HepG2 (cell line): ENCODE data around the gene GDPD4. TPM values are rescaled to one million over a fixed set of nuclear protein-coding genes. Genes with fewer than 3 reads are reported as not detected.

Experiments used
- AHDC1 ChIP-seq: sonication (generic); formaldehyde crosslinking; IDR thresholded peaks from 2 replicates; pipeline ENCODE4 v1.5.1; 2020; ENCODE audit warnings: mild to moderate bottlenecking, missing genetic modification reagents, borderline replicate concordance
- ARNT2 ChIP-seq: sonication (generic); formaldehyde crosslinking; IDR thresholded peaks from 2 replicates; pipeline ENCODE4 v1.8.0; 2022; ENCODE audit warnings: mild to moderate bottlenecking, low read depth, missing genetic modification reagents, moderate library complexity
- BRD4 ChIP-seq: sonication (generic); formaldehyde crosslinking; IDR thresholded peaks from 2 replicates; pipeline ENCODE4 v1.4.0; 2020; ENCODE audit warnings: missing genetic modification reagents
- CC2D1A ChIP-seq: sonication (generic); formaldehyde crosslinking; IDR thresholded peaks from 2 replicates; pipeline ENCODE4 v1.8.1; 2023; ENCODE audit warnings: mild to moderate bottlenecking, missing genetic modification reagents
- DMAP1 ChIP-seq: IDR thresholded peaks from 2 replicates; pipeline ENCODE4 v1.6.1; 2016
- GATAD1 ChIP-seq: IDR thresholded peaks from 2 replicates; pipeline ENCODE4 v1.6.1; 2016; ENCODE audit warnings: missing genetic modification reagents, missing compliant biosample characterization
- KAT8 ChIP-seq: IDR thresholded peaks from 2 replicates; pipeline ENCODE4 v1.6.1; 2016; ENCODE audit warnings: missing genetic modification reagents, missing compliant biosample characterization
- KDM6A ChIP-seq: IDR thresholded peaks from 2 replicates; pipeline ENCODE4 v1.6.1; 2016; ENCODE audit warnings: low read depth
- MIER2 ChIP-seq: IDR thresholded peaks from 2 replicates; pipeline ENCODE4 v1.6.1; 2016; ENCODE audit warnings: missing biosample characterization, missing genetic modification reagents
- PLSCR1 ChIP-seq: sonication (generic); formaldehyde crosslinking; IDR thresholded peaks from 2 replicates; pipeline ENCODE4 v1.5.0; 2020; ENCODE audit warnings: missing genetic modification reagents, mild to moderate bottlenecking, borderline replicate concordance
- RERE ChIP-seq: IDR thresholded peaks from 2 replicates; pipeline ENCODE4 v1.6.1; 2016; ENCODE audit warnings: low read depth, missing genetic modification reagents, missing compliant biosample characterization
- SOX6 ChIP-seq, 2 experiments: fragments of 450-650 bp in 1 of 2; sonication (generic) in 1 of 2; formaldehyde crosslinking in 1 of 2; IDR thresholded peaks; 2 replicates each; pipeline versions ENCODE4 v1.4.0 to v1.6.1; 2017 to 2020; ENCODE audit warnings: antibody characterized with exemption in 1 of 2, mild to moderate bottlenecking in 1 of 2, missing genetic modification reagents in 1 of 2
- TBX3 ChIP-seq: fragments of 450-650 bp; IDR thresholded peaks from 2 replicates; pipeline ENCODE4 v1.6.1; 2017; ENCODE audit warnings: antibody characterized with exemption, mild to moderate bottlenecking, inconsistent platforms, borderline replicate concordance
- ZNF18 ChIP-seq: sonication (generic); formaldehyde crosslinking; IDR thresholded peaks from 2 replicates; pipeline ENCODE4 v1.8.0; 2022; ENCODE audit warnings: mild to moderate bottlenecking, missing genetic modification reagents; ENCODE audit not compliant: insufficient replicate concordance
- ZNF510 ChIP-seq: sonication (generic); formaldehyde crosslinking; IDR thresholded peaks from 2 replicates; pipeline ENCODE4 v1.4.0; 2020; ENCODE audit warnings: low read depth, mild to moderate bottlenecking, missing genetic modification reagents
- ZNF546 ChIP-seq: sonication (generic); formaldehyde crosslinking; conservative IDR thresholded peaks from 2 replicates; pipeline ENCODE4 v1.8.1; 2023; ENCODE audit warnings: mild to moderate bottlenecking, missing genetic modification reagents
- ZSCAN12 ChIP-seq: sonication (generic); formaldehyde crosslinking; IDR thresholded peaks from 2 replicates; pipeline ENCODE4 v1.9.0; 2021; ENCODE audit warnings: mild to moderate bottlenecking, missing genetic modification reagents
- polyA plus RNA-seq, 8 experiments: library from polyadenylated mRNA; depleted of rRNA in 3 of 8; stranded (reverse) in 7 of 8; unstranded in 1 of 8; fragments of >200 nt; fragmentation: Illumina TruSeq in 4 of 8; extraction: Trizol in 4 of 8; gene quantifications; 2 replicates each; pipeline versions ENCODE4 v1.2.1 to v1.2.3, GENCODE V29; 2011 to 2016; ENCODE audit warnings: low read depth in 4 of 8, missing spikeins in 1 of 8, mixed read lengths in 1 of 8; ENCODE audit not compliant: insufficient read depth in 1 of 8
- total RNA-seq, 5 experiments: library from RNA; depleted of rRNA; stranded (reverse); fragments of >200 nt; fragmentation: Illumina TruSeq; extraction: Trizol; gene quantifications; 2 replicates each; pipeline ENCODE4 v1.2.3, GENCODE V29; 2016; ENCODE audit warnings: low read depth in 1 of 5

GDPD4 gene
- total and polyA plus RNA-seq, 2 of the 13 experiments (the other 11 are each of a cell fraction or from before 2014, with no cell fraction given): not detected

GRCh38 chr11:77299528-77299993 is 1.9 kb downstream of the GDPD4 start (continued):
- TF ChIP-seq GATAD1 (CRISPR knock-in tag): no peak
- TF ChIP-seq ZNF510 (CRISPR knock-in tag): no peak
- TF ChIP-seq KDM6A: no peak
- TF ChIP-seq PLSCR1 (CRISPR knock-in tag): no peak
- TF ChIP-seq DMAP1: no peak
- TF ChIP-seq ZNF18 (CRISPR knock-in tag): peak; percentile 85
- TF ChIP-seq ARNT2 (CRISPR knock-in tag): no peak
- no peak for TF ChIP-seq ZNF546 (CRISPR knock-in tag)
- TF ChIP-seq AHDC1 (CRISPR knock-in tag): peak; percentile 33; the same call in 1 of the 2 replicates
- no peak for TF ChIP-seq SOX6 (IDR thresholded peaks at IDR 0.05)
- TF ChIP-seq SOX6 (CRISPR knock-in tag; IDR thresholded peaks at IDR 0.05): peak; percentile 35; the same call in 1 of the 2 replicates
- TF ChIP-seq BRD4 (CRISPR knock-in tag): no peak
- TF ChIP-seq KAT8 (CRISPR knock-in tag): 0 out of 2 replicates have a peak, but pooled peaks have one; percentile 22
- TF ChIP-seq RERE (CRISPR knock-in tag): no peak
- no peak for TF ChIP-seq MIER2
- TF ChIP-seq CC2D1A (CRISPR knock-in tag): no peak
- TF ChIP-seq ZSCAN12: no peak
- TF ChIP-seq TBX3: peak; percentile 88; the same call in 1 of the 2 replicates
